ENCODE data around the gene PTDSS2.

PTDSS2 gene

DNA sequence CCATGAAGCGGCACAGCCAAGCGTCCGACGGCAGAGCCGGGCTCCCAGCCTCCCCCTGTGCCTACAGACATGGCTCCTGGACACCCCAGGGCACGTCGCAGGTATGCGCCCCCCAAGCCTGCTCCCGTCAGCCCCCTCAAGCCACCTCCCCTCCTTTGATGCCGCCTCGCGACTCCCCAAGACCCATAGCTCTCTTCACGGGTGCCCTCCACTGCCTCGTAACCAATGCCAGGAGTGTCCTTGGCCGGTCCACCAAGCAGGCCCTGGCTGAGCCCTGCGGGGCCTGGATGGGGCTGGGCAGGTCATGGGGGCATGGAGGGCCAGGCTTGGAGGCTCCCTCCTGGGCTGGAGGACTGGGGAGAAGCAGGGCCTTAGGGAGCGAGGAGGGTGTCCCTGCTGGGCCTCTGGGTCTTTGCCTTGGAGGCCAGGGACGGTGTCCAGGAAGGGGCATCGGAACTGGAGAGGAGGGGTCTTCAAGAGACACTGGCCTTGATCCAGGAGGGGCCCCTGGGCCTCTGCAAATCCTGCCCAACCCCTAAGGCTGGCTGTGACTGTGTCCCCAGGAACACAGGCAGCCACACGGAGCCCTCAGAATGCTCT, 17.5 kb upstream of the PTDSS2 start:
- no peaks in the 10 kb centered on the region for H3K9me3 ChIP-seq (ENCODE audit: control insufficient read depth, low read length)
- no peak overlapping the region for H3K4ac ChIP-seq (ENCODE audit: low read depth in 1 of 2, low read length in 2 of 2)
- WGBS = 89% methylated on average over 20 of the region's 20 CpGs
- H2AK5ac ChIP-seq (ENCODE audit: low read length, severe bottlenecking) = no peak overlapping the region
- H3K18ac ChIP-seq (ENCODE audit: low read depth in 1 of 2, low read length in 2 of 2) = no peak overlapping the region
- no peak overlapping the region for H3K4me2 ChIP-seq (ENCODE audit: low read length, poor library complexity, severe bottlenecking)
- peaks cover 4% of the 10 kb centered on the region for H3K4me1 ChIP-seq (ENCODE audit: control insufficient read depth, insufficient read depth, low read depth, low read length)
- no peak overlapping the region for H2AFZ ChIP-seq (ENCODE audit: low read depth, low read length)
- no peak overlapping the region for H4K8ac ChIP-seq (ENCODE audit: low read length)
- no peak overlapping the region for H3K23ac ChIP-seq (ENCODE audit: low read length in 2 of 2)
- DNase-seq = no peak
- H2BK12ac ChIP-seq (ENCODE audit: low read length in 2 of 2) = no peak overlapping the region
- no peak overlapping the region for H2BK5ac ChIP-seq (ENCODE audit: low read depth, low read length, poor library complexity, severe bottlenecking)
- no peak overlapping the region for H4K91ac ChIP-seq (ENCODE audit: low read length)
- no peak overlapping the region for H2BK120ac ChIP-seq (ENCODE audit: low read depth, low read length)
- H3K4me3 ChIP-seq (ENCODE audit: insufficient read depth in 1 of 2, low read depth in 1 of 2, low read length in 2 of 2) = no peak overlapping the region
- no peak overlapping the region for H2BK15ac ChIP-seq (ENCODE audit: low read depth, poor library complexity, severe bottlenecking)
- no peak overlapping the region for H3K27ac ChIP-seq (ENCODE audit: low read length, poor library complexity, severe bottlenecking)
- H3K79me1 ChIP-seq (replicated peaks; ENCODE audit: low read length, poor library complexity, severe bottlenecking) = no peaks in the 10 kb centered on the region
- H3K27me3 ChIP-seq (ENCODE audit: control insufficient read depth in 1 of 2, insufficient read depth in 1 of 2, low read length in 2 of 2) = peaks cover 0 to 28% of the 10 kb centered on the region in 2 experiments
- no peak overlapping the region for H3K9ac ChIP-seq (ENCODE audit: low read length)
- H3K14ac ChIP-seq (ENCODE audit: low read length in 2 of 2) = no peak overlapping the region
- H3K36me3 ChIP-seq (ENCODE audit: control insufficient read depth in 1 of 2, insufficient read depth in 2 of 2, low read depth in 1 of 2, low read length in 2 of 2) = no peaks in the 10 kb centered on the region

GRCh38 chr11:433111-433510, 17.0 kb upstream of the PTDSS2 start:
- H3K79me1 ChIP-seq (replicated peaks; ENCODE audit: low read length, poor library complexity, severe bottlenecking) = no peaks in the 10 kb centered on the region
- 94% methylated on average over 17 of the region's 17 CpGs for WGBS

DNA sequence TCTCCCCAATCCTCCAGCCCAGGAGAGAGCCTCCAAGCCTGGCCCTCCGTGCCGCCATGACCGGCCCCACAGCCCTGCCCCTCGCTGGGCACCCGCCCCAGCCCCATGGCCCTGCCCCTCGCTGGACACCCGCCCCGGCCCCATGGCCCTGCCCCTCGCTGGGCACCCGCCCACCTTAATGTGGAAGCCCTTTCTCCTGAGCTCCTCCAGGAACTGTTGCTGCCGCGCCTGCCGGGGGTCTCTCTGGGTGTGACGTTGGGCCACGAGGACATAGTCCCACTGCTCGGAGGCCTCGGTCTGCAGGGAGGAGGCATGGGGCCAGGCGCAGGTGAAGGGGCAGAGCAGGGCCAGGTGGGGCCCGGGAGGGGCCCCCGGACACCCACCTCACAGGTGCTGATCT, 16.4 kb upstream of the PTDSS2 start:
- no peak overlapping the region for H2AK5ac ChIP-seq (ENCODE audit: low read length, severe bottlenecking)
- peaks cover 0 to 30% of the 10 kb centered on the region in 2 experiments for H3K27me3 ChIP-seq (ENCODE audit: control insufficient read depth in 1 of 2, insufficient read depth in 1 of 2, low read length in 2 of 2)
- no peak overlapping the region for H2BK5ac ChIP-seq (ENCODE audit: low read depth, low read length, poor library complexity, severe bottlenecking)
- no peak overlapping the region for H3K18ac ChIP-seq (ENCODE audit: low read depth in 1 of 2, low read length in 2 of 2)
- H2AFZ ChIP-seq (ENCODE audit: low read depth, low read length) = no peak overlapping the region
- no peak overlapping the region for H3K4me3 ChIP-seq (ENCODE audit: insufficient read depth in 1 of 2, low read depth in 1 of 2, low read length in 2 of 2)
- H4K91ac ChIP-seq (ENCODE audit: low read length) = no peak overlapping the region
- no peak overlapping the region for H2BK12ac ChIP-seq (ENCODE audit: low read length in 2 of 2)
- no peak overlapping the region for H3K23ac ChIP-seq (ENCODE audit: low read length in 2 of 2)
- no peak overlapping the region for H2BK120ac ChIP-seq (ENCODE audit: low read depth, low read length)
- no peak overlapping the region for H3K4me2 ChIP-seq (ENCODE audit: low read length, poor library complexity, severe bottlenecking)
- H3K9ac ChIP-seq (ENCODE audit: low read length) = no peak overlapping the region
- no peak overlapping the region for H3K4ac ChIP-seq (ENCODE audit: low read depth in 1 of 2, low read length in 2 of 2)
- DNase-seq = no peak
- H3K79me1 ChIP-seq (replicated peaks; ENCODE audit: low read length, poor library complexity, severe bottlenecking) = no peaks in the 10 kb centered on the region
- WGBS = 89% methylated on average over 20 of the region's 20 CpGs
- no peak overlapping the region for H3K14ac ChIP-seq (ENCODE audit: low read length in 2 of 2)
- H4K8ac ChIP-seq (ENCODE audit: low read length) = no peak overlapping the region
- H3K27ac ChIP-seq (ENCODE audit: low read length, poor library complexity, severe bottlenecking) = no peak overlapping the region
- H3K36me3 ChIP-seq (ENCODE audit: control insufficient read depth in 1 of 2, insufficient read depth in 2 of 2, low read depth in 1 of 2, low read length in 2 of 2) = no peaks in the 10 kb centered on the region
- no peaks in the 10 kb centered on the region for H3K9me3 ChIP-seq (ENCODE audit: control insufficient read depth, low read length)
- no peak overlapping the region for H2BK15ac ChIP-seq (ENCODE audit: low read depth, poor library complexity, severe bottlenecking)
- H3K4me1 ChIP-seq (ENCODE audit: control insufficient read depth, insufficient read depth, low read depth, low read length) = peaks cover 4% of the 10 kb centered on the region

More at GRCh38 chr11:433111-433510, 17.0 kb upstream of the PTDSS2 start:
- Histone ChIP-seq H3K36me3 (ENCODE audit: control insufficient read depth in 1 of 2, insufficient read depth in 2 of 2, low read depth in 1 of 2, low read length in 2 of 2) (no peaks in the 10 kb centered on the region), H3K4me2 (ENCODE audit: low read length, poor library complexity, severe bottlenecking) (no peak overlapping the region), H3K14ac (ENCODE audit: low read length in 2 of 2) (no peak overlapping the region), H2BK15ac (ENCODE audit: low read depth, poor library complexity, severe bottlenecking) (no peak overlapping the region), H3K9me3 (ENCODE audit: control insufficient read depth, low read length) (no peaks in the 10 kb centered on the region), H2BK120ac (ENCODE audit: low read depth, low read length) (no peak overlapping the region), H3K4ac (ENCODE audit: low read depth in 1 of 2, low read length in 2 of 2) (no peak overlapping the region), H3K18ac (ENCODE audit: low read depth in 1 of 2, low read length in 2 of 2) (no peak overlapping the region), H2AFZ (ENCODE audit: low read depth, low read length) (no peak overlapping the region), H2BK12ac (ENCODE audit: low read length in 2 of 2) (no peak overlapping the region), H3K4me3 (ENCODE audit: insufficient read depth in 1 of 2, low read depth in 1 of 2, low read length in 2 of 2) (no peak overlapping the region), H3K27ac (ENCODE audit: low read length, poor library complexity, severe bottlenecking) (no peak overlapping the region), H4K91ac (ENCODE audit: low read length) (no peak overlapping the region), H2AK5ac (ENCODE audit: low read length, severe bottlenecking) (no peak overlapping the region), H3K9ac (ENCODE audit: low read length) (no peak overlapping the region), H3K4me1 (ENCODE audit: control insufficient read depth, insufficient read depth, low read depth, low read length) (peaks cover 4% of the 10 kb centered on the region), H3K23ac (ENCODE audit: low read length in 2 of 2) (no peak overlapping the region), H4K8ac (ENCODE audit: low read length) (no peak overlapping the region), H3K27me3 (ENCODE audit: control insufficient read depth in 1 of 2, insufficient read depth in 1 of 2, low read length in 2 of 2) (peaks cover 0 to 30% of the 10 kb centered on the region in 2 experiments), H2BK5ac (ENCODE audit: low read depth, low read length, poor library complexity, severe bottlenecking) (no peak overlapping the region)
- no peak for DNase-seq

DNA sequence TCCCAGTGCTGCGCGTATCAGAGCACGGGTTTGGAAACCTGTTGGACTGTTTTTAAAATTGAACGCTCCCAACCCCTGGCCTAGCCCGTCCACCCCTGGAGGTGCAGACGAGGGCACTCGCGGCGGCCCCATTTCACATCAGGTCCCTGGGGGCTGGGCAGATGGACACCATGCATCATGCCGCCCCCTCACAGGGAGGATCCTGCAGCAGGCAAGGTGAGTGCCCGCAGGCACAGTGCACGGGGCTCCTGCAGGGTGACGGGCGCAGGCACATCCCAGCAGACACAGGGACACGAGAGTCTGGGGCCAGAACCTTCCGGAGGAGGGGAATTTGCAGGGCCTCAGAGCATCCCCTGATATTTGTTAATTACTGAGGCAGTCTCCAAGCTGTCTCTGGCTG, 15.6 kb upstream of the PTDSS2 start:
- no peak overlapping the region for H3K4me2 ChIP-seq (ENCODE audit: low read length, poor library complexity, severe bottlenecking)

More for the DNA sequence above, 15.6 kb upstream of the PTDSS2 start:
- no peak overlapping the region for H3K18ac ChIP-seq (ENCODE audit: low read depth in 1 of 2, low read length in 2 of 2)
- H2AK5ac ChIP-seq (ENCODE audit: low read length, severe bottlenecking) = no peak overlapping the region
- H4K8ac ChIP-seq (ENCODE audit: low read length) = no peak overlapping the region
- no peak overlapping the region for H2BK12ac ChIP-seq (ENCODE audit: low read length in 2 of 2)
- no peaks in the 10 kb centered on the region for H3K9me3 ChIP-seq (ENCODE audit: control insufficient read depth, low read length)
- no peak overlapping the region for H2AFZ ChIP-seq (ENCODE audit: low read depth, low read length)
- WGBS = 87% methylated on average over 16 of the region's 16 CpGs
- DNase-seq = no peak
- no peak overlapping the region for H3K4ac ChIP-seq (ENCODE audit: low read depth in 1 of 2, low read length in 2 of 2)
- H3K79me1 ChIP-seq (replicated peaks; ENCODE audit: low read length, poor library complexity, severe bottlenecking) = no peaks in the 10 kb centered on the region
- no peak overlapping the region for H4K91ac ChIP-seq (ENCODE audit: low read length)
- H3K27me3 ChIP-seq (ENCODE audit: control insufficient read depth in 1 of 2, insufficient read depth in 1 of 2, low read length in 2 of 2) = peaks cover 0 to 38% of the 10 kb centered on the region in 2 experiments
- no peak overlapping the region for H3K14ac ChIP-seq (ENCODE audit: low read length in 2 of 2)
- no peak overlapping the region for H3K9ac ChIP-seq (ENCODE audit: low read length)
- H2BK5ac ChIP-seq (ENCODE audit: low read depth, low read length, poor library complexity, severe bottlenecking) = no peak overlapping the region
- H3K27ac ChIP-seq (ENCODE audit: low read length, poor library complexity, severe bottlenecking) = no peak overlapping the region
- no peaks in the 10 kb centered on the region for H3K36me3 ChIP-seq (ENCODE audit: control insufficient read depth in 1 of 2, insufficient read depth in 2 of 2, low read depth in 1 of 2, low read length in 2 of 2)
- H3K4me1 ChIP-seq (ENCODE audit: control insufficient read depth, insufficient read depth, low read depth, low read length) = peaks cover 3% of the 10 kb centered on the region
- no peak overlapping the region for H3K4me3 ChIP-seq (ENCODE audit: insufficient read depth in 1 of 2, low read depth in 1 of 2, low read length in 2 of 2)
- no peak overlapping the region for H2BK15ac ChIP-seq (ENCODE audit: low read depth, poor library complexity, severe bottlenecking)
- no peak overlapping the region for H2BK120ac ChIP-seq (ENCODE audit: low read depth, low read length)
- H3K23ac ChIP-seq (ENCODE audit: low read length in 2 of 2) = no peak overlapping the region
